ENCODE data around the gene ZFP90.
"Not testable (repeated sequence)": the region's sequence is repeated elsewhere in the genome, so short reads cannot be mapped to it uniquely, and the experiment has no call there.

Gene ZFP90

GRCh38 chr16:68519225-68519745 lies 19.8 kb upstream of the ZFP90 start:
- no peak for DNase-seq

GRCh38 chr16:68520649-68521086 lies 18.4 kb upstream of the ZFP90 start:
- DNase-seq, result peak; percentile 88

- DNase-seq, result no peak
Measured at GRCh38 chr16:68524069-68524820, 14.8 kb upstream of the ZFP90 start.

GRCh38 chr16:68526143-68526781 lies 12.8 kb upstream of the ZFP90 start:
- no peak for DNase-seq

- DNase-seq, result no peak
Measured at GRCh38 chr16:68526782-68527145, 12.3 kb upstream of the ZFP90 start.

GRCh38 chr16:68528233-68528632 lies 10.9 kb upstream of the ZFP90 start:
- DNase-seq, result no peak

GRCh38 chr16:68528686-68529379 lies 10.3 kb upstream of the ZFP90 start:
- peak; percentile 89 for DNase-seq

- DNase-seq, result no peak
Measured at GRCh38 chr16:68529608-68529930, 9.5 kb upstream of the ZFP90 start.

- peak; percentile 88 for DNase-seq
Measured at GRCh38 chr16:68529931-68530701, 9.0 kb upstream of the ZFP90 start.

GRCh38 chr16:68533937-68534336 lies 5.2 kb upstream of the ZFP90 start:
- no peak for DNase-seq

GRCh38 chr16:68535331-68535730 lies 3.8 kb upstream of the ZFP90 start:
- DNase-seq, result no peak

GRCh38 chr16:68539711-68540239 lies 684 bp downstream of the ZFP90 start:
- DNase-seq, result peak; percentile 38

- DNase-seq, result peak; percentile 3
Measured at GRCh38 chr16:68548947-68549346, 9.9 kb downstream of the ZFP90 start.

- DNase-seq, result no peak
Measured at GRCh38 chr16:68553186-68553585, 14.1 kb downstream of the ZFP90 start.

GRCh38 chr16:68560341-68560740 lies 21.2 kb downstream of the ZFP90 start:
- not testable (repeated sequence) for DNase-seq

- no peak for DNase-seq
Measured at GRCh38 chr16:68563631-68564381, 24.7 kb downstream of the ZFP90 start.

- DNase-seq, result no peak
Measured at GRCh38 chr16:68564382-68564985, 25.4 kb downstream of the ZFP90 start.

GRCh38 chr16:68574479-68574878 lies 35.4 kb downstream of the ZFP90 start:
- no peak for DNase-seq

- no peak for DNase-seq
Measured at GRCh38 chr16:68575082-68575481, 36.0 kb downstream of the ZFP90 start.

GRCh38 chr16:68577352-68577853 lies 38.3 kb downstream of the ZFP90 start:
- DNase-seq, result no peak
